Activated T-cell treated with anti-CD3 and anti-CD28 coated beads, Interleukin-2, amount 50 U/mL, for 1 hour (primary cell): Measurements from ENCODE around the gene EPN2.
A peak's percentile ranks its signal among the peaks of the same experiment; 100 is the strongest.

Source experiments
- DNase-seq: peaks from one replicate; pipeline ENCODE4 v3.0.0-alpha.2; 2020

EPN2 gene

DNA sequence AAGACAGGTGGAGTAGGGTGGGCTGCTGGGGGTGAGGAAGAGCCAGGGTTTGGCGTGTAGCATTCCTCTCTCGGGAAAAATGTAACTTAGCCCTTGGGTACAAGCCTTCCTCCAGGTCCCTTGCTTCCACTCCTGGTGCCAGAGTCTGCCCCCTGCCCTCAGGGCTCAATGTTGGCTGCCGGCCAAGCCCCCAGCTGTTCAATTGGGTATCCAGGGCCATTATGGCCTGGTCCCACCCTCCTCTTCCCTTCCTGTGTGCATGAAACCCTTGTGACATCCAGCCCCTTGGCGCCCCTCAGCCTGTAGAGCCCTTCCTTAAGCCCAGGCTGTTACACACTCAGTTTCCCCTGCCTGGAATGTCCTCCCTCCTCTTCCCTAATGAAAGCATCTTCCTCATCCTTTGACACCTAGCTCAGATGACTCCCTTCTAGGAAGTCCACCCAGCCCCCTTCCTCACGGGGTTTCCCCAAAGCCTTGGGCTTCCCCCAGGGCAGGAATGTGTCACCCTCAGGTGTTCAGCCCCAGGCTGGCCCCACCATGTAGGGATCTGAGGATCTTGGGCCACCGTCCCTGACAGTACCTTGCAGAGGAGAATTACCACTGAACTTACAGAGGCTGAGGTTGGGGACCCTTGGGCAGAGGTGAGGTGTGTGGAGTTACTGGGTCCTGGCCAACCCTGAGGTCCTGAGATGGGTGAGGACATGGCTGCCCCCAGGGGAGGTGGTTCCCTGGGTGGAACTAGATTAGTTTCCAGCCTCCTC is 95.4 kb downstream of the EPN2 start:
- DNase-seq = no peak

DNA sequence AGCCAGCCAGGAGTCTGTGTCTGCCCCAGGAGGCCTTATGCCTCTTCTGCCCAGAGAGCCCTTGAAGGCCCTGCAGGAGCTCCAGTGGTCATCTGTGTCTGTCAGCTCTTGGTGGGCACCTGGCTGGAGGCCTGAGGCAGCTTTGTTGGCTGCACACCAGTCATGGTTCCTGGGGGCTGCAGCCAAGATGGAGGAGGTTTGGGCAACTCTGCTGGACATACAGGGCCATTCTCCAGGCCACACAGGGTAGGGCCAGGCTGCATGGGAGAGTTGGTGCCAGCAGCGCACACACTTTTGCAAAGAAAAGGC is 95.9 kb downstream of the EPN2 start:
- DNase-seq = no peak

DNA sequence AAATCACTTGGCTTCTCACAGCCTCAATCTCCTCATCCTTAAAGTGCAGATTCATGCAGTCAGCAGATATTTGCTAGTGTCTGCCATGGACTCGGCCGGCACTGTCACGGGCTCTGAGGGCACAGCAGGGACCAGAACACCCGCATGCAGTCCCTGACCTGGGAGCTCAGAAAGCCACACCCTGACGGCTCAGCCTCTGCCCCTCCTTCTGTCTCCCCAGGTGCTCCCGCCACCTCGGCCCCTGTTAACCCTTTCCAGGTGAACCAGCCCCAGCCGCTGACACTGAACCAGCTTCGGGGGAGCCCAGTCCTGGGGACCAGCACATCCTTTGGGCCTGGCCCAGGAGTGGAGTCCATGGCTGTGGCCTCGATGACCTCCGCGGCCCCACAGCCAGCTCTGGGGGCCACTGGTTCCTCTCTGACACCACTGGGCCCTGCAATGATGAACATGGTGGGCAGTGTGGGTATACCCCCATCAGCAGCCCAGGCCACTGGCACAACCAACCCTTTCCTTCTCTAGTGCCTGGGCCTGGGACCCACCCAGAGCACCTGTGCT is 96.6 kb downstream of the EPN2 start:
- DNase-seq = no peak

DNA sequence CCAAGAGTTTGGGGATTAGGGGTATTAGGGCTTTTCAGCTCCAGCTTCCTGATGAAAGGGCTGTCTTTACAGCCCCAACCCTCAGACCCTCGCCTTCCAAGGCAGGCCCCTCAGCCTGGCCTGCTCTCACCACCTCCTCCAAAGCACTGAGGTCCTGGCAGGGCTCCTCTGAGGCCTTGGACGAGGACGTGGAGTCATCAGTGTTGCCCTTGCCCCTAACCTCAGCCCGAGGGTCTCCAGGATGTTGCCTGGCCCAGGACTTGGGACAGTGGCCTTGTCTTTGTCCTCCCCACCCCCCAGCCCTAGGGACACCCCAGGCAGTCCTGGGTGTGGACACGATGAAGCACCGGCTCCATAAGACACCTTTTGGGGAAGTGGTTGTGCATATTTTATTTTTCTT is 97.2 kb downstream of the EPN2 start:
- no peak for DNase-seq

DNA sequence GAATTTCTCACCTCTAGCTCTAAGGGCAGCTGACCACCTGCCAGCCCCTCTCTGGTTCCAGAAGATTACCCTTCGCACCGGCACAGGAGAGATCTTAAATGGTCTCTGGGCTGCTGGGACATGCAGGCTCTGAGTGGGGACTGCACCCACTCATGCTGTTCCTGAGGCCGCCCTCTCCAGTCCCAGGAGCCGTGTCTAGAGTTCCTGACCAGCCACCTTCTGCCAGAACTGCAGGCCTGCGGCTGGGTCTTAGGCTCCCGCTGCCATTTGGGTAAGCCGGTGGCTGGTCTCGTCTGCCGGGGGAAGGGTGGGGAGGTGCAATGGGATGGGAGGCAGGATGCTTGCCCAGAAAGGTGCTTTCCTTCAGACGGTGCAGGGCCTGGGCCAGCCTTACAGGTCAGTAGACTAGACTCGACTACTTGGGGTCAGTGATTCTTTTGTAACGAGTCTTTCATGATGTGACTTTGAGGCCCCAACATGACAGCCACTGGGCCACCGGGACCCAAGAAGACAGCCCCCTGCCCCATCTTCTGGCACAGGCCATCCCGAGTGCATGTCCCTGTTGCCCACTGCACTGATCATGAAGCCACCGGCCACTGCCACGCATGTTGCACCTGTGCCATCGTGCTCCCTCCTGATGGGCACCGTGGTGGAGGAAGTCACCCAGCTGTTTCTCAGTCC is 98.9 kb downstream of the EPN2 start:
- no peak for DNase-seq

DNA sequence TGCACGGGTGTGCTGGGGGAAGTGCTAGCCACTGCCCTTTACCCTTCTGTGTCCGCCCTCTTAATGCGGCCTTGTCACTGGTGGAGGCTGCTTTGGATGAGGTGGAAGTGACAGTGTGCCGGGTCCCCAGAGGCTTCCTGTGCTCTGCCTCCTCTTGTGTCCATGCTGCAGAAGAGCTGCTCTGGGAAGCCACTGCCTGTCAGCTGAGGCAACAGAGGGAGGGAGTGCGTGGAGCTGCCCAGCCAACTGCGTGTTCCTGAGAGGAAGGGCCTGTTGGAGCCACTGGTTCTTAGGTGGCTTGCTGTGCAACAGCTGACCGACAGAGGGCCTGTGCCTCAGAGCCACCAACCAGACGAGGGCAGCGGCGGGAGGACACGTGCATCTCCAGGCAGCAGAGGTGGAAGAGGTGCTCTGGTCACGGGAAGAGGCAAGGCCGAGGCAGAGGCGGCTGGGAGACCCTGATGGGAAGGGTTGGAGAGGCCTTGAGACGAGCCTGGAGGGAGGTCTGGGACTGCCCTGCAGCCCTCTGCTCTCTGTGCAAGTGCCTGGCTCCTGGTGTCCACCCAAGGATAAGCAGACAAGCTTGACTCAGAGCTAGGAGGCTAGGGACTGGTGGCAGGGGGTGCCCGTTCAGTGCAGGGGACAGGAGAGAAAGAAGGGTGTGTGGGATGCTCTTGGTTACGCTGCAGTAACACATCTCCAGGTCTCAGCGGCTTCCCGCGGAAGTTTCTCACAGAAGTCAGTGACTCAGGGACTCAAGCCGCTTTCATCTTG is 100.0 kb downstream of the EPN2 start:
- no peak for DNase-seq

DNA sequence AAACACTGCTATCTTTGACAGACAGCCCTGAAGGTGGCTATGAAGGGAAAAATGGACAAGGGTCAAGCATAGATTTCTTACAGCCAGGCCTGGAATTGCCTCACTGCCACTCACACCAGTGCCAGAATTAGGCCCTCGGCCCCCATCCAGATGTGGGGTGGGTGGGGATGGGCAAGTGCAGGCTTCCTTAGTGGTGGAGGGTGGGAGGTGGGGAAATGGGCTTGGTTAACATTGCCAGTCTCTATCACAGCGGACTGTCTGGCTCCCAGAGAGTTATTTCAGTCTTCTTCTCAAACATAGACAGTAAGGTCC is 100.5 kb downstream of the EPN2 start:
- DNase-seq = no peak

DNA sequence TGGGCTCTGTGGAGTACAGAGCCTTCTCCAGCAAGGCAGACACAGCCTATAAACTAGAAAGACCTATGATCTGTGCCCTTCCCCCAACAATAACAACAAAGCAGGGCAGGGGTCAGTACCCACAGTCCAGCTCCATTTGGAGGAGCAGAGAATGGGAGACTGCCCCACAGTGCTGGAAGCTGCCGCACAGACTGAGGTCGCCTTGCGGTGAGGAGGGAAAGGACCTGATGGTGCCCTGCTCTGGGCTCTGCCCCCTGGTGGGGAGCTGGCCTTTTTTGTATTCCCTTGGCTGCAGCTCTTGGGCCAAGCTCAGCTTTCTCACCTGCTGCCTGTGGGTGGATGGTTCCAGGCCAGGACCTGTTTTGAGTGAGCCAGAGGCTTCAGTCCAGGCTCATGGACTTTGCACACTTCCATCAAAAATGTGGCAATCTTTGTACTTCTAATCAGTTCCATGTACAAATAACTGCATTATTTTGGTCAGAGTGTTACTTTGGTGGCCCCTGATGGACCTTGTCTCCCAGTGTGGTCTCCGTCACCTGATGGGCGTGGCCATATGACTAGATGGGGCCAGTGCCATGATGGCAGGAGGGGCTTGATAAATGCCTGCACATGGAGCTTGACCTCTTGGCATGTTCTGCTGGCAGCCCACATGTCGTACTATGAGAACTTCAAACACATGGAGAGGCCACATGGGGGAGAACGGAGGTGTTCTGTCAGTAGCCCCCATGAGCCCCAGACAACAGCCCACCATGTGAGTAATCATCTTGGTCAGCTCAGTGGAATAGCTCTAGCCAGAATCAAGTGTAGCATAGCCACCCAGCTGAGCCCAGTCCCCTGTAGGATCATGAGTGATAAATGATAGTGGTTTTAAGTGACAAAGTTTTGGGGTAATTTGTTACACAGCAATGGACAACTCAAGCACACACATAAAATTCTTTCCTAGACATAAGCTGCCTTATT is 101.1 kb downstream of the EPN2 start:
- DNase-seq = peak; percentile 70

DNA sequence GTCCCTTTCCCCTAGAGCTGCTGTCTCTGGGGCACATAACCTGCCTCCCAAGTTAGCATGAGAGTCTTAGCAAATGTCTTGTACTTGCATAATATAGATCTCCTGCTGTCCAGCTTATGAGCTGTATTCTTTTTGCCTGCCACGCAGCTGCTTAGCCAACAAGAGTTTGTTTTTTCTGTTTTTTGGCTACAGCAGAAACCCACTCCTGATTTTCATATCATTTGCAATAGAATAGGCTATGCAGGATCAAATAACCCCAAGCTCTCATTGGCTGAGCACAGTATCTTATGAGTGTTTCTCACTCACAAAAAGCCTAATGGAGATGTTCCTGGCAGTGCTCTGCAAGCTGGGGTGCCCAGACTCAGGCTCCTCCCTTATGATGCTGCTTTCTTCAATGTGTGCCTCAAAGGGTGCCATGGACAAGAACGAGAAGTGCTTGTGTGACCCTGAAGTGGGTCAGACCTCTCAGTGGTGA is 102.2 kb downstream of the EPN2 start:
- no peak for DNase-seq

DNA sequence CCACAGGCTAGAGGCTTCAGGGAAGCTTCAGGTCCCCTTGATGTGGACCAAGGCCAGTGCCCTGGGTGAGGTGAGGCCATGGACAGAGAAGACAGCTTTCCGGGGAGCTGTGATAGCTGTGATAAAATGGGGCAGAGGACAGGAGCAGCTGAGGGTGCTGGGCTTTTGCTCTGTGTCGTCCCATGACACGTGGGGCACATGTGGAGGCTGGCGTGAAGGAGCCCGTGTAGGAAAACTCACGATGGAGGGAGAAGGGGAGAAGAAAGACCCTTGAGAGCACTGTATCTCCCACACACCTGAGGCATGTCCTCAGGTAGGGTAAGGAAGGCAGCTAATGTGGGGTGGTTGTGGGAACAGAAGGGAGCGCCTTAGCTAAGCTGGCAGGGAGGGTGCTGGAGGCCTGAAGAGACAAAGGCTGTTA is 104.1 kb downstream of the EPN2 start:
- DNase-seq = no peak

DNA sequence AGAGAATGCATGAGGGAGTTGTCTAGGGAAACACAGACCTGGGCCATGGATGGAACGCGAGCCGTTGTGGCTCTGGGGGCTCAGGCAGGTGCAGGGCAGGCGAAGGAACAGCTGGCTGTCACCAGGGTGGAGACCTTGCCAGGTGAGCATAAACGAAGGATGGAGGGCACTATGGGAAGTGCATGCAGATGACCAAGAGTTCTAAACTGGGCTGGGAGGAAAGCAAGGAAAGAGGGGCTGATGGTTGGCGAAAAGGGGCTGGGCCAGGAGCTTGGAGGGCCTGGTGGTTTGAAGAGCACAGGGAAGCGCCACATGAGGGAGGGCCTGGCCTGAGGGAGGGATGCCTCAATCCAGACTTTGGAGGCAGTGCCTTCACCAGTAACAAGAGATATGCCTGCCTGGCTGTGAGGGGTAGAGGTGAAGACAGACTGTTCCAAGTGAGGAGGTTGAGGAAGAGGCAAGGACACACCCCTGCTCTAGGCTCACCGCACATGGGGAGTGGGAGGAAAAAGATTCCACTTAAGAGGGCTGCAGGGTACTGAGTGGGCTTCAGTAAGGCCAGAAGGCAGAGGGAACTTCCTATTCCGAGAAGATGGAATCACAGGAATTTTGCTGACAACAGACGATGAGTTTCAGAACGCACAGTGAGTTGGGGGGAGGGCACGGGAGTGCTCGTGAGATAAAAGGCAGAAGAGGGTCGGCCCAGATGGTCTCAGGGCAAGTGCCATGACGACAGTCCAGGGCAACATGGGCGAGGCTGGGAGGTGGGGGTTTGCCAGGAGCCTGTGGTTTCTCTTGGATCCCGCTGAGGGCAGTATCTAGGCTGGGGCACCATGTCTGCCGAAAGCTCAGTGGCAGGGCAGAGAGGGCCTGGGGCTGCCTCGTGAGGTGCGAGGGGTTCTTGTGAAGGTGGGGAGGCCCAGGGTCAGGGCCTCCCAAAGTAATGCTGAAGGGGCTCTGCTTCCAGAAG is 104.8 kb downstream of the EPN2 start:
- no peak for DNase-seq

DNA sequence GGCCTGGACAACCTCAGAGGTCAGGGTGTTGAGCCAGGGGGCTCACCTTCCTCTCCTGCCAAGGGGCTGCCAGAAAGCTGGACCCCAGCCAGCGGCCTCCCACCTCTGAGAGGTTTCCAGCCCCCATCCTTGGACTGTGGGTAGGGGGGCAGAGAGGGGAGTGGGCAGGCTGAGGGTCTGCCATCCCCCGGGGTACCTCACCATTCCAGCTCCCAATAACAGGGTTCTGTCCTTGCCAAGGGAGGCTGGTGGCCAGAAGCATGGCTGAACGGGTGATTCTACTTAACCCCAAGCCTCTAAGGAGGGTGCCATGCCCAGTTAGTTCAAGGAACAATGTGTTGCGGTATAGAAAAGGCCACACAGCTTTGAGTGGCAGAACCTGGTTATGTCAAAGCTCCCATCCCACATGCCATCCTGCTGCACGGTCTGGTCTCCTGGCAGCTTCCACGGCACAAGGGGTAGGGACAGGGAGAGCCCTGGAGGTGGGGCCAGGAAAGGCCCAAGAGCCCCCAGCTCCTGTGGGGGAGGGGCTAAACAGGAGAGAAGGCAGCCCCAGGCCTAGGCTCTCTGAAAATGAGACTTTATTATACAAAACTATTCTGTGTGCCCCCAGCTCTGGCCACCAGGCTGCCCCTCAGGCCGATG is 105.6 kb downstream of the EPN2 start:
- no peak for DNase-seq

DNA sequence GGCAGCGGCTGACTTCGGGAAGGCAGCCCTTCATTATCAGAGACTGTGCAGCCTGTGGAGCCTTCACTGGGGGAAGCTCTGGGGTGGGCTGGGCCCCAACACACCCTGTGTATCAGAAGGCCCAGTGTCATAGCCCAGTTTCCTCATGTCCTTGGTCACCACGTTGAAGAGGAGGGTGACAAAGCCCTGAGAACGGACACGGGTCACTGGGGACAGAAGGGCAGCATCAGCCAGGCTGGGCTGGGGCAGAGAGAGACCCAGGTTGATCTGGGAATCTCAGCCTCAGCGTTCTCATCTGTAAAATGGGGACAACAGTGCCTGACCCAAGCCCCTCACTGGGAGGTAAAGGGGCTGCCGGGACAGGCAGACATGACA is 106.1 kb downstream of the EPN2 start:
- DNase-seq = no peak

DNA sequence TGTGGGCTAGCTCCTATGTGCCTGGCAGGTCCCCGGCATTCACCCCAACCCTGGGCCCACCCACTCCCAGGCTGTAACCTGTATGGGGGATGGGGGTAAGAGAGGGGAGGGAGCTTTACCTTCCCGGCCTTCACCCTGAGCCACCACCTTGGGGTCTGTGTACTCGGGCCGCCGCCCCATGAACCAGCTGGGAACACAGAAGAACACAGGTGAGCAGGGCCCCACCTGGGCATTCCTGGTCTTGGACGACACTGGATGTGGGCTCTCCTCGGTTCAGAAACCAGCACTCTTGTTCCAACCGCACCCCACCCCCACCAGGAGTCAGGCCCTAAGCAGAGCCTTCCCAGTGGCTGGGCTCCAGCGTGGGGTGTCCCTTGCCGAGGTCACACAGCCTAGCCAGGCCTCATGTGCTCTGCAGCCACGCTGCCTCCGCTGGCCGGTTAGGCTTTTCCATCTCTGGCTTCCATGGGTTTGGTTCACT is 106.5 kb downstream of the EPN2 start:
- no peak for DNase-seq

DNA sequence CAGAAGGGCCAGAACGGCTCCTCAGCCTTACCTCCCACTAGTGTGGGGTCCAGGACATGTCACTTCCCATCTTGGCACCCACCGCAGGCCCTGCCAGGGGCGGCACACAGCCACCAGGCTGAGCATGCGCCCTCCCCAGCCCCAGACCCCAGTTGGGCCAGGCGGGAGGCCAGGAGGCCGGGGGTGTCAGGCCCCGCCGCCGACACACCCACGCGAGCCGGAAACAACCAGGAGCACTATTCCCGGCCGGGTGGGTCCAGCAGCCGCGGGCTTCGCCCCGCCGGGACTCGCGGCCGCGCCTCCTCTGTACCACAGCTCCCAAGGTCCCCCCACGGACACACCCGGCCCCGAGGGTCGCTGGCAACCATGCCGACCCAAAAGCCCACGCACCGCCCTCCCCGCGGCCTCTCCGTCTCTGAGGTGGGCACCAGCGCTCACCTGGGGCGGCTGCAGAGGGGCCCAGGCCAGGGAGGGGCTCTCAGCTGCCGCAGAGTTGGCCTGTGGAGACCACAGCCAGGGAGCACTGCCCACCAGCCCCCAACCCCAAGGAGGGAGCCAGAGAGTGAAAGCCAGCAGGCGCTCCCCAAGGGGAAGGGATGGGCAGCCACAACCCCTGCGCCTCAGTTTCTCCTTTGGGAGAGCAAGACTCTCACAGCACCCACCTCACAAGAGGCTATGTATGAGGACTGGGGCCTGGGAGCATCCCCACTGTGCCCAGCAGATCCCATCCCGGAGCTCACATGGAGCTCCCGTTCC is 107.3 kb downstream of the EPN2 start:
- no peak for DNase-seq

DNA sequence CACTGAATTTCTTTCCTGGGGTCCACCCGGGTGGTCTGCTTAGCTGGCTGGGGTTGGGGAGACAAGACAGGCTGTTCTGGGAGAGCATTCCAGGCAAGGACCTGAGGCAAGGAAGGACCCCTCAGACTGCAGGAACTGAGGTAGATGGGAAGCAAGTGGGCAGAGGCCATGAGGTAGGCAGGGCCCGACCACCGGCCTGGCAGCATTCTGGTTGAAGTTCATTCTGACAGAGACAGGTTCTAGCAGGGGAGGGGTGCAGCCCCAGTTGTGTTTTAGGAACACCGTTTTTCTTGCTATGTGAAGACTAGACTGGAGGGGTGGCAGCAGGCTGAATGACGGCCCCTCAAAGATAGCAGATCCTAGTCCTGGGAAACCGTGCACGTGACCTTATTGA is 107.9 kb downstream of the EPN2 start:
- DNase-seq = no peak

DNA sequence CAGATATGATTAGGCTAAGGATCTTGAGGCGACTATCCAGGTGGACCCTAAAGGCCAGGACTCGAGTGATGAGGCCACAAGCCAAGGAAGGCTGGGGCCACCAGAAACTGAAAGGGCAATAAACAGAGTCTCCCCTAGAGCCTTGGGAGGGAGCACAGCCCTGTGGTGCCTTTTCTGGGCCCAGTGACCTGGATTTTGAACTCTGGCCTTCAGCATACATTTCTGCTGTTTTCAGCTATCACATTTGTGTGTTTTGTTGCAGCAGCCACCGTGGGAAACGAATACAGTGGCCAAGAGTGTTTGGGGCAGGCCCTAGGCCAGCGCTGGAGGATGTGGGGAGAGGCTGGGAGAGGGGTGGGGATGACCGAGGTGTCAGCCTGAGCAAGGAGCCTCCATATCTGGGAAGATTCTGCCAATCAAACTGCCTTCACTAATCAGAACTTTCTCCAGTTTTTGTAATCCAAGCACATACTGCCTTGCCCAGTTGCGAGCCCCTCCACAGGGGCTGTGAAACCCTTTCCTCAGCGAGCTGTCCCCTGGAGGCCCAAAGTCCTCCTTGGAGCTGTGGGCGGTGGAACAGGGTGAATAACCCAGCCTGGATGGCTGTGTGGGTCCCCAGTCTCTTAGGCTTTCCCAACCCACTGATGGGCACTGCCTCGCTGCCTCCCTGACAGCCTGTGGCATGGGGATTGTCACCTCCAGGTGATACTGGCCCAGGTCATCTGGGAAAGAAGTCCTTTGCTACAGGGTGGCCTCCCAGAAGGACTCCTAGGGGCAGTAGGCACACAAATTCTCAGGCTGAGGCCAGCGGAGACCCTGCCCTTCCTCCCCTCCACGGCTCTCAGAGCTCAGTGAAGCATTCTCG is 108.6 kb downstream of the EPN2 start:
- DNase-seq = no peak

DNA sequence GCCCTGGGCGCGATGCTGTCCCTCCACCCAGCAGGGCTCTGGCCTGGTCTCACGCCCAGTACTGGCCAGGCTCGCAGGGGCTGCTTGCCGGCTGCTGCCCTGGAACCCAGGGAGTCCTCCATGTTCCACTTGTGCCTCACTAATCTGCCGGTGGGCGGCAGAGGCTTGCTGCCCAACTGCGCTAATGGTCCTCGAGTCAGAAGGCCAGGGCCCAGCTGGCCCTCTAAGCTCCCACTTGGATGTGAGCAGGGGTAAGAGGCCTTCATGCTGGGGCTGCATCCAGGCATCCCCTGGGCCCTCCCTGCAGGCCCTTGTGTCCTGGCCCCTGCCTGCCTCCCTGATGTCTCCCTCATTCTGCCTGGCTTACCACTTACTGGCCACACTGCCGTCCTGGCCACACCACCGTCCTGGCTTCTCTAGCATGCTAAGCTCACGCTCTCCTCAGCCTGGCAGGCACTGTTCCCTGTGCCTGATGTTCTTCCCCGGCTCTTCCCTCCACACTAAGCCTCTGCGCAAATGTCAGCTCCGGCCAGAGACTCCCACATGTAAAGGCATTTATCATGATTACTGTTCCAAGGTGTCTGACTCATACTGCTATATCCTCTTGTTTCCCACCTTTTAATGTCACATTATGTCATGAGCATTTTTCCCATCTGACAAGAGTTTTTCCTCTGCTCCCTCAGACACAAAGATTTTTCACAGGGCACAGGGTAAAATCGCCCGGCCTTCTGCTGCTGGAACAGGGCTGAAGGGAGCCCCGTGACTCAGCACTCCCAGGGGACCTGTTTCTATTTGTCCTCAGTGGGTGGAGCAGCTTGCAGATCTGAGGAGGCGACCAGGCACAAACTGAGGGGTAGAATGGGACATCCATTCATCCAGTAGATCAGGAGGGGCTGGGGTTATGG is 109.4 kb downstream of the EPN2 start:
- DNase-seq = no peak
